Non-pigmented ciliary epithelial cell (primary cell): Measurements from ENCODE around the gene KRTAP22-1.

Experiments
- DNase-seq: peaks from one replicate; pipeline ENCODE4 v3.0.0-alpha.2; 2010; ENCODE audit warnings: low read depth

KRTAP22-1 gene

DNA sequence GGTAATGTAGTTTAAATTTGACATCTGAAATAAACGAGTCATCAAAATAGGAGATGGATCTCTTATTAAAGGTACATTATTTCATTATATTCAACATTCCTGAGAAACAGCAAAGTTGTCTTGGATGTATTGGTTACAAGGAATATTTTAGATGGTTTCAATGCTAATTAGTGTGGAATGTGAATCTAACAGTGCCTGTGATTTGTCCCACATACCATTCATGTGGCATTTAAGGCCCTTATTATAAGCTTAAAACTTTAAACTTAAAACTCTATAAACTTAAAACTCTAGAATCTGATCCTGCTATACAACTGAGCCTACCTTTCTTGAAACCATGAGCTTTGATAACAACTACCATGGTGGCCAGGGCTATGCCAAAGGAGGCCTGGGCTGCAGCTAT is at the start of gene KRTAP22-1:
KRTAP22-1 (plus strand) TSS at position 301 of the 400 bp plus-strand sequence.
- no peak for DNase-seq

DNA sequence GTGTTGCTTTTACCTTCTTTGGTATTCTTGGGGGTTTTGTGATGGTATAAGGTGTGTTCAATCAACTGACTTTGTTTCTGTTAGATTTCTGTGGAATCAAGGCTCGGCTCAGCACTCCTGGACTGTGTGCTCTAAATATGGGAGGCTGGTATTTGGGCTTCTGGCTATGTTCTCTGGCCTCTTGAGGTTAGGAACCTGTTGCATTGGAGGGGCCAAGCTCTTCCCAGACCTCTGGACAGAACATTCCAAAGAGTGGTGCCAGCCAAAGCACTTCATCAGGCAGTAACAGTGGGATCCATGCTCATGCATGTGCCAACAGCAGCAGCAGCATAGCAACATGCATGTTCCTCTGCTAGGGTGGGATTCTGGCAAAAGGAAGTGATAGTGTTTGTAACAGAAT is 48.1 kb upstream of the KRTAP22-1 start:
- DNase-seq = no peak

DNA sequence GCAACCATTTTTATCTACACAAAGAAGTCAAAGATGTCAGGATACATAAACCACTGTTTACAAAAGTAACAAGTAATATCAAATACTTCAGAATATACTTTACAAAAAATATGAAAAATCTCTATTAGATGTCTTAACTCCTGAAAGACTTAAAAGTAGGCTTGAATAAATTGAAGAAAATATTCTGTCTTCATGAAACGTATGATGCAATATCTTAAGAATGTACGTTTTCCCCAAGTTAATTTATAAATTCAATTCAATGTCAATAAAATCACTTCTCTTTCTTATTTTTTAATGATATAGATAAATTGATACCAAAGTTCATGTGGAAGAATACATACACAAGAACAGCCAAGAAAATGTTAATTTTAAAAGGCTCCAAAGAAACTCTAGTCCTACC is 45.8 kb upstream of the KRTAP22-1 start:
- no peak for DNase-seq

DNA sequence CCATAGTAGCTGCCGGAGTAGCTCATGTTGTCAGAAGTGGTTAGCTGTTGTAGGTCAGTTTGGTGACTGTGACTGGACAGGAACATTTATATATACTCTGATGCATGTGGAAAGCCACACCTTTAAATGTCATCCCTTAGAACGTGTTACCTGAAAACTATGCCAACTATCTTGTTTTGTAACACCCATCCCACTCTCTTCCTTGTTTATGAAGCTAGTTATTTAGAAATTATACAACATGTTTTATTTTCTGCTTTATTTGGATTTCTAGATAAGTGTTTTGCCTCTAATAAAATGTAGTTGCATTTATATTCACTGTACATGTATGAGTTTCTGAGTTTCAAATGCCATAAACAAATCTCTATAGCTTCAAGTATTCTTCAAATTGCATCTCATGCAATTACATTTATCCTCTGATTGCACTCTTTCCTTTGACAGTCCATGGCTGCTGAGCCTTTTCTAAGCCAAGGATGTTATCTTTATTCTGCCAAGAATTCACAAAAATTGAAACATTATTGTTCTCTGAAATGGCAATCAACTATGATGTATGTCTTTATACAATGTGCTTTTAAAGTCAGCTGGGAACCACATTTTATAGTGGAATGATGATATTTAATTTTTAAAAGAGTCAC is 39.5 kb upstream of the KRTAP22-1 start, which contains the start of gene KRTAP19-7:
KRTAP19-7 (minus strand) TSS at position 51 of the 632 bp plus-strand sequence; CDS start at position 26, 25 bp downstream.
- no peak for DNase-seq

DNA sequence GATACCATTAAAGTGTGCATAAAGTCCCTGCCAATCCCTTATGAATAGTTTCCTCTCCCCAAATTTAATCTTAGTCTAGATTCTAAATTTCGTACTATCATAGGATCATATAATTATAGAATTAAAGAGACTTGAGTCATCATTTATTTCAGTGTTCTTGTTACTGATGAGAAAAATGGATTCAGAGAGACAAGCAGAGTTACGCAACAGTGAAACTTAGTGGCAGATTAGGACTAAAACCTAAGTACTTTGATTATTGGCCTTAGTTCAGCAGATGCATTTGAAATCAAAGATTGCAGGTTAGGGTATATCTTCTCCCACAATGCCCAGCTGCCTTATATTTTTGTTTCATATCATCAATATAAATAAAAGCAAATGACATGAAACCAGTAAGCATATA is 38.9 kb upstream of the KRTAP22-1 start:
- no peak for DNase-seq

DNA sequence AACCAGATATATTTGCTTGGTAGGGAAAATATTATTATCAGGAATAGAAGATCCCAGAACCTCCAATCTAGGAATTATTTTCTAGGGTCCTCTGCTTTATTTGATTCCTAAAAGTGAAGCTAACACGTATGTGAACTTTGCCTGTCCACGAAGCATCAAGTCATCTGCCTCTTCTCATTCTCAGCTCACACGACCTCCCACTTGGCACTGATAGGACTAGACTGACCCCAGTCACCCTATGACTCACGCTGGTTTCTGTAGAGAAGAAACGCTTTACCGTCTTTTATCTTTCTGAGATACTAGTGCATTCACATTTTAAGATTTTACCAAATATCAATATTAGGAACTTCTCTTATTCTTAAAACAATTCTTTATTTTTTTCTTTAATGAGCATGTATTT is 37.8 kb upstream of the KRTAP22-1 start:
- no peak for DNase-seq

DNA sequence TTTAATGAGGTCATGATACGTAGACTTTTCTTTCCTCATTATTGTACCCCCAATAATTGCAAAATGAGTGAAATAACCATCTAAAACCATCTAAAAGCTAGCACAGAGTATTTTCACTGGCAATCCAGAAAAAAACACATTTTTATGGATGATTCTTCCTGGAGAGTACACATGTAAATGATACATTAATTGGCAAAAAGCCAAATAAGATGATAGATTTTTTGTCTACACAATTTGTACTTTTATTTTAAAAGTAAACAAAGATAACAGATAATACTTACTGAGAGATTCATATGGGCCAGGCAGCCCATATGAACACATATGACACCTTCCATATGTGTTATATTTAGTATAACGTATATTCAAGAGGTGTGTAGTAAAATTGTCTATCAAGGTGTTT is 37.3 kb upstream of the KRTAP22-1 start:
- no peak for DNase-seq

DNA sequence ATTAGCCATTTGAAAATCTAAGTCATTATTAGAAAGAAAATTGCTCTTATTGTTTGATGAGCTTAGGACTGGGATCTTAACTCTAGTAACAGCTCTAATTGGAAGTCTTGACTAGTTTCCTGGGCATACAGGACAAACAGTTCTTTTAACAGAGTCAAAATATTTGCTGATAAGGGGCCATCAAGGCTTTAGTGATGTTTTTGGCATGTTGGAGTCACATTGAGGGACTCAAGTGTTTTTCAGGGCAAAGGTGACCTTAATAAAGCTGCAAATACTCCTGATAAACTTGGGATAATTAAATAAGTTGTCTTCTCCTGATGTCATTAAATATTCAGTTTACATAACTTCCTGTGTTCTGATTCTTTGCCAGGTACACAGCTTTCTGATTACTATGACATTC is 33.3 kb upstream of the KRTAP22-1 start:
- DNase-seq = no peak

DNA sequence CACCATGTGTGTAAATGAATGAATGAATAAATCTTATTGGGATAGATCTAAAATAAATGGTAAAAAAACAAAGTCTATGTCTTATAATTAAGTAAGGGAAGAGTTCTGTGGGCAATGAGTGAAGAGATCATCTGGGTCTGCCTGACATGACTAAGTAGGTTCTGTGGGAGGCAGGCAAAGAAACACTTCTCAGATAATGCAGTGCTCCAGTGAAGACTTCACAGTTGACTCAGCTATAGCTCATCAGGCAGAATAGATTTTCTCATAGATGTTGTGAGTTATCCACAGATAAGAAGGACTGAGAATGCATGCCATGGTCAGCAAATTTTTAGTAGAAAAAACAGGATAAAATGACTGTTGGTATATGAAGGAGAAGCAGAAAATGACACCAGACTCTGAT is 23.1 kb upstream of the KRTAP22-1 start:
- DNase-seq = no peak

DNA sequence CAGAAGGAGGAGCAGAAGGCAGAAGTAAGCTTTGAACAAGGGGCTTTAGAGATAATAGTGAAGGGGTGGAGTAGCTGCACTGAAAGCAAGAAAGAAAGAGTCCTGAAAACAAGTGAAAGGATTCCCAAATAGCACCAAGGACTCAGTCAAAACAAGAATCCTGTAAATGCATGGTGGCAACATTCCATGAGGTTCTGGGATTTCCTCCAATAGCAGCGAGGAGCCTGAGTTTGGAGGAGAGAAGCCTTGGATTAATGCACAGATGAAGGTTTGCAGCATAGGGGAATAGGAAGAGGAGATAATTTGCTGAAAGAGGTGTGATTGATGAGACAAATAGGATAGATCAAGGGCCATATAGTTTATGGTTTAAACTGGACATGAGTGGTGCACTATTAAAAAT is 21.5 kb upstream of the KRTAP22-1 start:
- DNase-seq = no peak

DNA sequence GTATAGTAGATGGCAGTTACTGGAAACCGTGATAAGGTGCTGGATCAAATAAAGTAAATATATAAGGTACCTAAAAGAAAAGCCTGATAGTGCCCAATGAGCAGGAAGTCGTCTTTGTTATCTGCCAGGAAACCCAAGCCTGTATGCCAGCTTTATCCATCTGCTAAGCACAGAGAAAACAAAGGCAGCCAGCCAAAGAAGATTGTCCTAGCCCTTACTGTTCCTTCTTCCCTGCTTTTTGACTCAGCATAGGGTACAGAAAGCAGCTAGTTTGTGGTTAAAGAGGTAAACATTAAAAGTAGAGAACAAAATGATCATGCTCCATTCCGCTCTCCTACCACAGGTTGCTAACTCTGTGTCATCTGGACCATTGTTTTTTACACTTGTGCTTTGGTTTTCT is 20.8 kb upstream of the KRTAP22-1 start:
- no peak for DNase-seq

DNA sequence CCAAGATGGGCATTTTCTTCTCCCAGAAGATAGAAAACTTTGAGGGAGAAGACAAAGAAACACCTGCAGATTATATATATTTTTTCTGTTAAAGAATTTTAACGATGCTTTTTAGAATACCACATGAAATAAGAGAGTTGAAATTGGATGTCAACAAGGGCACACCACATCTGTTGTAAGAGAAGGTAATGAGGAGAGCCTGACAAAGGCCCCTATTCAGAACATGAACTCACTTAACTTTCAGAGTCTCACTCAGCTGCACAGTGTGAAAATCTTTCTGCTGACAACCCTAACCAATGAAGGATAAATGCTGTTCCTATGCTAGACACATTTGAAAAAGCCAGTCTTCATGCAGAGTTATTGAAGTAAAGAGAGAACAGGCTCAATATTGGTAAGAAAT is 18.0 kb upstream of the KRTAP22-1 start:
- no peak for DNase-seq

DNA sequence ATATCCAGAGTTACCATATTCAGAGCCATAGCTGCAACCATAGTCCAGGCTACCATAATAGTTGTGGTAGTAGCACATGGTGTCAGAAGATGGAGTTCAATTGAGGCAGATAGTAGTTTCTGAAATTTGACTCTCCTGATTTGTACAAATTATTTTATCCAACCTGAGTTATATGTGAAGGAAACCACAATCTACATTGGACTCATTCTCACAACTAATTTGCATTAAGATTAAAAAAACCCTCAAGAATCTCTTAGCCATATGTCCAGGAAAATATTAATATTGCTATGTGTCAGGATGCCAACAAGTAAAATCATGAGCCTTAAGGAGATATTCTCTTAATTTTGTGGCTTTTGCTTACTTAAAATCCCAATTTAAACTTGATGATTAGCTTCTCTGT is 10.6 kb upstream of the KRTAP22-1 start, which contains the start of gene KRTAP22-2:
KRTAP22-2 (minus strand) TSS at position 101 of the 400 bp plus-strand sequence.
- DNase-seq = no peak

DNA sequence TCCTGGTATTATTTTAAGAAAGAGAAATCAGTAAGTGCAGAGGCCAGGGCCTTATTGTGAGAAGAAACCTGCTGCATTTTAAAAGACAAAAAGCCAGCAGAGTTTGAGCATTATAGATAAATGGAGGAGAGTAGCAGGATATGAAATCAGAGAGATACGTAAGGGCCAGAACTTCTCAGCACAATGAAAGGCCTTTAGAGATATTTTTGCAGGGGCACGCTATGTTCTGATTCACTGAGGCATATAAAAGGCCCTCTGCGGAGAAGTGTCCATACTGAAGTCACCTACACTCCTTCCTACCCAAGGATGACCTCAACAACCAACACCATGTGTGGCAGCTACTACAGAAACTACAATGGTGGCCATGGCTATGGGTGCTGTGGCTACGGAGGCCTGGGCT is 8.7 kb upstream of the KRTAP22-1 start, which contains the start of gene KRTAP6-3:
KRTAP6-3 (plus strand) TSS at position 301 of the 400 bp plus-strand sequence; CDS start at position 307, 6 bp downstream.
- DNase-seq = no peak

DNA sequence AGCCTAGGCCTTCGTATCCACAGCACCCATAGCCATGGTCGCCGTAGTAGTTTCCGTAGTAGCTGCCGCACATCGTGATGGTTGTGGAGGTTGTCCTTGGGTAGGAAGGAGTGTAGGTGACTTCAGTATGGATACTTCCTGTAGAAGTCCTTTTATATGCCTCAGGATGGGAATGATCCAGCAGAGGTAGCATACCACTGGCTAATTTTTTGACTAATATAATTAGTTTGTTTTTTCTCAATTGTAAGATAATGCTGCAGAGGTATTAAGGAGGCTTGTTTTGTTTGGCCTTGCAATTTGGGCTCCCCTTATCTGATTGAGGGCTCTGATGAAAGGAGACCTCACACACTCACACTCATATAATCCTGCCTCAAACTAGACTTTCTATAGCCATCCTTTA is 2.1 kb upstream of the KRTAP22-1 start, which contains the start of gene KRTAP6-2:
KRTAP6-2 (minus strand) TSS at position 101 of the 400 bp plus-strand sequence; CDS start at position 73, 28 bp downstream.
- no peak for DNase-seq

DNA sequence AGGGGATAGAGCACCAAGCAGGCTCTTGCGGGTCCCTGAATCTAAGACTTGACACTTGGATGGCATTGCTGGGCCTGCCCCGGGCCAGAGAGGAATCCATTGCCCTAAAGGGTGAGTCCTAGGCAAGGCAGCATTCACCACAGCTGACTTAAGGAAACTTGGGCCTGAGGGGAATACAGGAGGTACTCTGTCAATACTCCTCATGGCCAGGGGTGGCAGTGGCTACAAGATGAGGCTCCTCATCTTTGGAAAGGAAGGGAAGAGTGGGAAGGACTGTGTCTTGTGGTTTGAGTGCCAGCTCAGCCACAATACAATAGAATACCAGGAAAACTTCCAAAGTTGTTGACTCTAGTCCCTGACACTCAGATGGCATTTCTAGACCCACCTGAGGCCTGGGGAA is 5.1 kb downstream of the KRTAP22-1 start:
- no peak for DNase-seq

DNA sequence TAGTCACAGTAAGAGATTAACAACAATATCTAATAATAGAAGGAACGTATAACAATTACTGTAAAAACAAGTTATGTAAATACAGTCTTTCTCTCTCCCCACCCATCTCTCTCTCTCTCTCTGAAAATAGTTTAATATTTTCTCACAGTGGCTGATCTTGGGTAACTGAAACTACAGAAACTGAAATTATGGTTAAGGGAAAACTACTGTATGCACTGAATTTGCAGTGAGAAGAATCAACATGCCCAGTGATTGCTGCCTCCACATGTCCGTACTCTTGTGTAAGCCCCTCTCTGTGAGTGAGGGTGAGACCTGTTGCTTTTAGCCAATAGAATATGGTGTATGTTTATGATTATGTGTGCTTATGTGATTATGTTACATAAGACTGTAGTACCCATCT is 11.2 kb downstream of the KRTAP22-1 start:
- DNase-seq = no peak

DNA sequence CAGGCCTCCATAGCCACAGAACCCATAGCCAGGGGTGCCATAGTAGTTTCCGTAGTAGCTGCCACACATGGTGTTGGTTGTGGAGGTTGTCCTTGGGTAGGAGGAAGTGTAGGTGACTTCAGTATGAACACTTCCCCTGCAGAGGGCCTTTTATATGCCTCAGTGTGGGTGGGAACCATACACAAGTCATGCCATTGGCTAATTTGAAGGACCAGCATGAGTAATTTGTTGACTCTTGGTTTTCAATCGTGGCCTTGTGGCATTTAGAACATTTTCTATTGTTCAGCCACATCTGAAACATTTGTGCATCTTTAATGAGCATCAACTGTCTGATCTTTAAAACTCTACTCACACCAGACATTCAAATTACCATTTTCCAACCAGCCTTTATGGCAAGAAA is 12.9 kb downstream of the KRTAP22-1 start, which contains the start of gene KRTAP6-1:
KRTAP6-1 (minus strand) TSS at position 95 of the 400 bp plus-strand sequence; CDS start at position 69, 26 bp downstream.
- DNase-seq = no peak

DNA sequence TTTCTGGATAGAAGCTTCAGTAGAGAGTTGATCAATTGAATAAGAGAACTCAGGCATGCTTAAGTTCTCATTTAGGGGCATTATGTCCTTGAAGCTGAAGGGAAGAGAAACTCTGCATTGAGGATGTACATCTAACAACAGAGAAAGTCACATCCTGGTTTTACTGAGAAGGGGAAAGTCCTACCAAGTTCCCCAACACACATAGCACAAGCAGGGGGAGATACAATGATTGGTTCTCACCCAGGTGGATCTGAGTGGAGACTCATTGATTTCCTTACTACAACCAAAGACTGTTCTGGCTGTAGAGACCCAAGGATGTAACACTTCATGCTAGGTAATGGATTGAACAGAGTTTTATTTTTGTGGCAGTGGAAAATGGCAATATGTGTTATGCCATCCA is 14.3 kb downstream of the KRTAP22-1 start:
- DNase-seq = no peak

DNA sequence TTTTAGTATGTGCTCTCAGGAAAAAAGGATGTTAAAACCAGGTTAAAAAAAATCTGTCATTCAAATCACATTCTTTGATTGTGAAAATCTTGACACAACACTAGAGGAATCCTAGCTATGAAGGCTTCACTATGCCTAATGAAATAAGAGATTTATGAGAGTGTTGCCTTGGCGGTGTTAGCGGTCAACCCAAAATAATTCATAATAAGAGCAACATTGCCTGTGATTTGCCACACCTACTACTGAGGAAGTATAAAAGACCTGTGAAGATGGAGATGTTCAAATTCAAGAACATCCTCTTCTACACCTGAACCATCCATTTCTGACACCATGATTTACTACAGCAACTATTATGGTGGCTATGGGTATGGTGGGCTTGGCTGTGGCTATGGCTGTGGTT is 15.2 kb downstream of the KRTAP22-1 start, which contains the start of gene KRTAP20-1:
KRTAP20-1 (plus strand) TSS at position 301 of the 400 bp plus-strand sequence; CDS start at position 331, 30 bp downstream.
- no peak for DNase-seq

DNA sequence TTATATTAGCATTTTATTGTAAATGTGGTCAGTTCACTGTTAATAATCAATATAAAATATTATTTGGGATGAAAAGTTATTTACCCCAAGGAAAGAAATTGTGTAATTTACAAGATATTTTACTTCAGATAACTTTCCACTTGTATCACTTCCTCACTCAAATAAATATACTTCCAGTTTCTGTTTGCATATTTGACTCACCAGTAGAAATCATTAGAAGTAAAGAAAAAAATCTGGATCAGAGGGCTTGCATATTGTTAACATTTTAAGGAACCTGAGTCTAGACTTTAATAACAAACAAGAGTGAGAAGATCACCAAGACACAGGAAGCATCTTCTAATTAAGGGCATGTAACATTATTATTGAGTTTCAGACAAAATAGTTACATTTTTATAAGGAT is 19.2 kb downstream of the KRTAP22-1 start:
- DNase-seq = no peak

DNA sequence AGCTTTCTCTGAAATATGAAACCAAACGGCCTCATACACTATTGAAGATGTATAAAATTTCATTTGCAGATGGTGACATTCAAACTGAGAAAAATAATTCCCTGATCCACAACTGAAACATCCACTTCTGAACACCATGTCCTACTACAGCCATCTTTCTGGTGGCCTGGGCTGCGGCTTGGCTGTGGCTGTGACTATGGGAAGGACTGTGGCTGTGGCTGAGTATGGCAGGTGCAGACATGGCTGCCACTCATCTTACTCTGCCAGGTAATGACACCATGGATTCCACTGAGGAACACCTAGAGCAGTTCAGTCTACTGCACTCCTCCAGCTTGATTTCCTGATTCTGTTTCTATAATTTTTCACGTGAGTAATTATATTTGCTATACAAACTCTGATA is 19.6 kb downstream of the KRTAP22-1 start, which contains the start of gene KRTAP20-4:
KRTAP20-4 (plus strand) TSS at position 106 of the 400 bp plus-strand sequence.
- DNase-seq = no peak

DNA sequence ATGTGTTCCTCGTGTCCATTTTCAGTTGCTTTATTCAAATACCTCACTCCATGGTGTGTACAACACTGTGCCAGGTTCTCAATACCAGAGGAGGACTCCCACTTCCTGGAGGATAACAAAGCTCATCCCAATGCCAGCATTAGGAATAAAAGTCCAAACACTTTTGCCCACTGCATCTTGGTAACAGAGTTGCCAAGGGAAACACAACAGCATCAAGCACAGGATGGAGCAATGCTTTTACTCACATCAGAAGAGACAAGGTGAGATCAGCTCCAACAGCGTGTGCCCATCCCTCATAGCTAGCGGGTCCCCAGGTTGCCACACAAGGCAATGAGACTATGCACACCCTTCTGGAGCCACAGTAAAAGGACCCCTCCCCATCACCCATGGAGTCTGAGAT is 22.5 kb downstream of the KRTAP22-1 start:
- DNase-seq = no peak
